Hepatocyte (in vitro differentiated cells): ENCODE data around the gene POT1. TPM values are rescaled to one million over a fixed set of nuclear protein-coding genes. Genes with fewer than 3 reads are reported as not detected.
"Not testable (repeated sequence)": the region's sequence is repeated elsewhere in the genome, so short reads cannot be mapped to it uniquely, and the experiment has no call there.

Experiments
- DNase-seq: peaks from one replicate; pipeline ENCODE4 v3.0.0-alpha.2; 2016; ENCODE audit warnings: low spot score
- H2AFZ ChIP-seq: fragments of 200-600 bp; sonication (generic); 2 replicates; pipeline ENCODE4 v1.6.0; 2016; ENCODE audit warnings: antibody characterized with exemption, mild to moderate bottlenecking
- H3K27ac ChIP-seq: fragments of 200-600 bp; sonication (generic); 2 replicates; pipeline ENCODE4 v1.5.1; 2016; ENCODE audit warnings: mild to moderate bottlenecking
- H3K27me3 ChIP-seq: fragments of 200-600 bp; sonication (generic); 2 replicates; pipeline ENCODE4 v1.6.1; 2016
- H3K36me3 ChIP-seq: fragments of 200-600 bp; sonication (generic); replicated peaks from 2 replicates; pipeline ENCODE4 v1.5.1; 2016; ENCODE audit warnings: low read depth; ENCODE audit not compliant: insufficient read depth
- H3K4me1 ChIP-seq: fragments of 200-600 bp; sonication (generic); 2 replicates; pipeline ENCODE4 v1.5.1; 2016; ENCODE audit warnings: mild to moderate bottlenecking, moderate library complexity; ENCODE audit not compliant: insufficient read depth
- H3K4me2 ChIP-seq: fragments of 200-600 bp; sonication (generic); 2 replicates; pipeline ENCODE4 v1.6.0; 2016
- H3K4me3 ChIP-seq: fragments of 200-600 bp; sonication (generic); 2 replicates; pipeline ENCODE4 v1.5.1; 2016; ENCODE audit warnings: mild to moderate bottlenecking
- H3K79me2 ChIP-seq: fragments of 200-600 bp; sonication (generic); 2 replicates; pipeline ENCODE4 v1.6.0; 2017; ENCODE audit warnings: mild to moderate bottlenecking
- H3K9me2 ChIP-seq: fragments of 200-600 bp; sonication (generic); replicated peaks from 2 replicates; pipeline ENCODE4 v1.6.0; 2017; ENCODE audit warnings: mild to moderate bottlenecking; ENCODE audit not compliant: insufficient read depth
- H3K9me3 ChIP-seq: fragments of 200-600 bp; sonication (generic); 2 replicates; pipeline ENCODE4 v1.5.1; 2016; ENCODE audit warnings: low read depth, mild to moderate bottlenecking
- H4K20me1 ChIP-seq: fragments of 200-600 bp; sonication (generic); 2 replicates; pipeline ENCODE4 v1.6.0; 2016; ENCODE audit warnings: mild to moderate bottlenecking; ENCODE audit not compliant: insufficient read depth, poor library complexity, severe bottlenecking
- EZH2 ChIP-seq: fragments of 200-600 bp; sonication (generic); IDR thresholded peaks from 2 replicates; pipeline ENCODE4 v1.6.1; 2016; ENCODE audit warnings: antibody characterized with exemption, mild to moderate bottlenecking, borderline replicate concordance
- EZH2phosphoT487 ChIP-seq: fragments of 200-600 bp; sonication (generic); IDR thresholded peaks from one replicate; pipeline ENCODE4 v1.6.1; 2018; ENCODE audit warnings: antibody characterized with exemption, mild to moderate bottlenecking, low read depth, moderate library complexity; ENCODE audit not compliant: unreplicated experiment, severe bottlenecking
- WGBS: methylation state at CpG from one replicate; pipeline ENCODE4 v1.1.6; 2016; ENCODE audit warnings: low lambda C conversion rate; ENCODE audit errors: missing lambda C conversion rate; 5-methylcytosine and 5-hydroxymethylcytosine counted together
- polyA plus RNA-seq: library from polyadenylated mRNA; unstranded; fragments of >200 nt; fragmentation: Nextera tagmentation; extraction: Ambion mirVana; gene quantifications from 2 replicates; pipeline ENCODE4 v1.2.1, GENCODE V29; 2016
- total RNA-seq: library from RNA; depleted of rRNA; stranded (reverse); fragments of >200 nt; gene quantifications from 2 replicates; pipeline ENCODE4 v1.2.3, GENCODE V29; 2014
- TF ChIP-seq, protein P1 (sequence below): fragments of 200-600 bp; sonication (generic); IDR thresholded peaks from 2 replicates; pipeline ENCODE4 v1.5.1; 2016; ENCODE audit warnings: antibody characterized with exemption, mild to moderate bottlenecking; ENCODE audit not compliant: poor library complexity

Gene POT1
- total and polyA plus RNA-seq, 2 experiments from 2014 or later: 7.8 to 21.2 TPM

DNA sequence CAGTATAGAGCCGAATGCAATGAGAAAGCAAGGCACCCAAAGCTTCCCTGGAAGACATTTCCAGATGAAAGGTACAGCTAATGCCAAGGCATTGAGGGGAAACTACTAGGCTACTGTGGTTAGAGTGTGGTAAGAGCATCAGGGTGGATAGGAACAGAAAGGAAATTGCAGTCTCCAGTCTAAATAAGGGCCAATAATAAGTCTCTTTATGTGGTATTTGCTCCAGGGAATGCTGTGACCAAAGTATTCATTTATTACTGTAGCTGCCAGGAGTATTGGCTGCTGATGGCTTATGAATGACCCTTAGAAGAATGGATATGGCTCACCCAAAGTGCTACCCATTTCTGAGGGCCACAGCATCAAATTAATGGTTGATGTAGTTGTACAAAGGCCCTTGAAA, 30.1 kb upstream of the POT1 start:
- Histone ChIP-seq H3K27ac (no peak overlapping the region), H2AFZ (no peak overlapping the region), H3K9me3 (no peaks in the 10 kb centered on the region), H3K79me2 (no peaks in the 10 kb centered on the region), H3K4me2 (no peak overlapping the region), H4K20me1 (no peaks in the 10 kb centered on the region), H3K4me3 (no peak overlapping the region), H3K27me3 (no peaks in the 10 kb centered on the region), H3K36me3 (no peaks in the 10 kb centered on the region), H3K4me1 (no peaks in the 10 kb centered on the region), H3K9me2 (no peaks in the 10 kb centered on the region)
- 50% methylated on average over 1 of the region's 1 CpG for WGBS
- no peak for DNase-seq
- TF ChIP-seq EZH2phosphoT487: no peak
- TF ChIP-seq EZH2: no peak
- TF ChIP-seq, protein P1, sequence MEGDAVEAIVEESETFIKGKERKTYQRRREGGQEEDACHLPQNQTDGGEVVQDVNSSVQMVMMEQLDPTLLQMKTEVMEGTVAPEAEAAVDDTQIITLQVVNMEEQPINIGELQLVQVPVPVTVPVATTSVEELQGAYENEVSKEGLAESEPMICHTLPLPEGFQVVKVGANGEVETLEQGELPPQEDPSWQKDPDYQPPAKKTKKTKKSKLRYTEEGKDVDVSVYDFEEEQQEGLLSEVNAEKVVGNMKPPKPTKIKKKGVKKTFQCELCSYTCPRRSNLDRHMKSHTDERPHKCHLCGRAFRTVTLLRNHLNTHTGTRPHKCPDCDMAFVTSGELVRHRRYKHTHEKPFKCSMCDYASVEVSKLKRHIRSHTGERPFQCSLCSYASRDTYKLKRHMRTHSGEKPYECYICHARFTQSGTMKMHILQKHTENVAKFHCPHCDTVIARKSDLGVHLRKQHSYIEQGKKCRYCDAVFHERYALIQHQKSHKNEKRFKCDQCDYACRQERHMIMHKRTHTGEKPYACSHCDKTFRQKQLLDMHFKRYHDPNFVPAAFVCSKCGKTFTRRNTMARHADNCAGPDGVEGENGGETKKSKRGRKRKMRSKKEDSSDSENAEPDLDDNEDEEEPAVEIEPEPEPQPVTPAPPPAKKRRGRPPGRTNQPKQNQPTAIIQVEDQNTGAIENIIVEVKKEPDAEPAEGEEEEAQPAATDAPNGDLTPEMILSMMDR: no peak

DNA sequence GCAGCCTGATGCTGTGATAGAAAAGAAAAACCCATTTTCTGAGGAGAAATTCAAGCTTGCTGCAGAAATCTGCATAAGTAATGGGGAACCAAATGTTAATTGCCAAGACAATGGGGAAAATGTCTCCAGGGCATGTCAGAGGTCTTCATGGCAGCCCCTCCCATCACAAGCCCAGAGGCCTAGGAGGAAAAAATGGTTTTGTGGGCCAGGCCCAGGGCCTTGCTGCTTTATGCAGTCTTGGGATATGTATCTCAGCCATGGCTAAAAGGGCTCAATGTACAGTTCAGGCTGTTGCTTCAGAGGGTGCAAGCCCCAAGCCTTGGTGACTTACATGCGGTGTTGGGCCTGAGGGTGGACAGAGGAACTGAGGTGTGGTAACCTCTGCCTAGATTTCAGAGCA, 28.3 kb upstream of the POT1 start:
- H3K9me2 ChIP-seq, H3K4me3 ChIP-seq, H3K27me3 ChIP-seq, H4K20me1 ChIP-seq, H3K79me2 ChIP-seq, H2AFZ ChIP-seq, DNase-seq, H3K4me1 ChIP-seq, H3K4me2 ChIP-seq, H3K36me3 ChIP-seq, H3K9me3 ChIP-seq, H3K27ac ChIP-seq: not testable (repeated sequence)
- WGBS: 78% methylated on average over 1 of the region's 1 CpG

GRCh38 chr7:124956160-124956559, 26.5 kb upstream of the POT1 start:
- 72% methylated on average over 1 of the region's 1 CpG for WGBS

GRCh38 chr7:124954790-124955189, 25.2 kb upstream of the POT1 start:
- no peak for TF ChIP-seq EZH2phosphoT487
- TF ChIP-seq EZH2: no peak
- TF ChIP-seq, protein P1: no peak
- Histone ChIP-seq H3K27ac (no peak overlapping the region), H3K9me2 (no peaks in the 10 kb centered on the region), H3K9me3 (no peaks in the 10 kb centered on the region), H4K20me1 (no peaks in the 10 kb centered on the region), H3K27me3 (no peaks in the 10 kb centered on the region), H2AFZ (no peak overlapping the region), H3K36me3 (no peaks in the 10 kb centered on the region), H3K79me2 (no peaks in the 10 kb centered on the region), H3K4me1 (no peaks in the 10 kb centered on the region), H3K4me3 (no peak overlapping the region), H3K4me2 (no peak overlapping the region)
- no peak for DNase-seq

More at GRCh38 chr7:124956160-124956559, 26.5 kb upstream of the POT1 start:
- Histone ChIP-seq H3K4me2 (no peak overlapping the region), H3K4me3 (no peak overlapping the region), H3K4me1 (no peaks in the 10 kb centered on the region), H2AFZ (no peak overlapping the region), H4K20me1 (no peaks in the 10 kb centered on the region), H3K27ac (no peak overlapping the region), H3K9me3 (no peaks in the 10 kb centered on the region), H3K9me2 (no peaks in the 10 kb centered on the region), H3K27me3 (no peaks in the 10 kb centered on the region), H3K36me3 (no peaks in the 10 kb centered on the region), H3K79me2 (no peaks in the 10 kb centered on the region)
- TF ChIP-seq EZH2 (no peak), EZH2phosphoT487 (no peak)
- TF ChIP-seq, protein P1: no peak
- DNase-seq: no peak
